ENCODE measurements around the gene DAB1.

Gene DAB1

DNA sequence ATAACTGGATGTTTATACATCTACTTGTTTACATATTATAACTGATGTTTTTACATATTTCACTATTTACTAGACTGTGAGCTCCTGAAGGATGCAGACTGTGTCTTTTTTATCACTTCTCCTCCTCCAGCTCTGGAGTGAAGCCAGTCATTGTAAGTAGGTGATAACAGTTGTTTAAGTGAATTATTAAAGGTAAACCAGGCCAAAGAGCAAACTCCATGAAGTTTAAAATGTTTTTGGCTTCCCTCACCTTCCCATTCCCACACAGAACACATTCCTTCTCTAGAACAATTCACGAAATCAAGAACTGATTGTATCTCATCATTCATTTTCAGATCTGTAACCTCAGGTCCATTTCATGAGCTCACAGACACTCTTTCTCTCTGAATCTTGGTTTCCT, 98.3 kb downstream of the DAB1 start:
- Histone ChIP-seq H3K36me3 (ENCODE audit: control insufficient read depth in 4 of 4, insufficient read depth in 4 of 4, low read length in 3 of 4) (no peaks in the 10 kb centered on the region), H3K4me3 (ENCODE audit: control insufficient read depth in 1 of 7, extremely low read depth in 1 of 7, insufficient read depth in 4 of 7, low read depth in 2 of 7, low read length in 6 of 7) (no peak overlapping the region), H3K27ac (ENCODE audit: insufficient read depth in 1 of 2, low read depth in 1 of 2, low read length in 2 of 2, poor library complexity in 1 of 2, severe bottlenecking in 2 of 2) (no peak overlapping the region), H3K4me1 (ENCODE audit: control extremely low read depth in 1 of 4, control insufficient read depth in 4 of 4, insufficient read depth in 4 of 4, low read length in 3 of 4) (no peaks in the 10 kb centered on the region), H3K9me3 (ENCODE audit: control extremely low read depth in 1 of 5, control insufficient read depth in 4 of 5, insufficient read depth in 2 of 5, low read depth in 1 of 5, low read length in 4 of 5) (peaks cover 0 to 2% (median 0%) of the 10 kb centered on the region in 5 experiments), H3K27me3 (replicated peaks in 2 of 5; ENCODE audit: control insufficient read depth in 4 of 5, insufficient read depth in 5 of 5, low read length in 4 of 5) (no peaks in the 10 kb centered on the region)
- 92% methylated on average over 1 of the region's 1 CpG for WGBS (ENCODE audit: insufficient coverage)
- no peak for DNase-seq
- ChIA-PET POLR2A (no interaction called here), CTCF (no interaction called here)

GRCh38 chr1:57325117-57325516, 98.7 kb downstream of the DAB1 start:
- ChIA-PET POLR2A (no interaction called here), CTCF (no interaction called here)
- Histone ChIP-seq H3K4me1 (ENCODE audit: control extremely low read depth in 1 of 4, control insufficient read depth in 4 of 4, insufficient read depth in 4 of 4, low read length in 3 of 4) (no peaks in the 10 kb centered on the region), H3K9me3 (ENCODE audit: control extremely low read depth in 1 of 5, control insufficient read depth in 4 of 5, insufficient read depth in 2 of 5, low read depth in 1 of 5, low read length in 4 of 5) (peaks cover 0 to 1% (median 0%) of the 10 kb centered on the region in 5 experiments), H3K4me3 (ENCODE audit: control insufficient read depth in 1 of 7, extremely low read depth in 1 of 7, insufficient read depth in 4 of 7, low read depth in 2 of 7, low read length in 6 of 7) (no peak overlapping the region), H3K27me3 (replicated peaks in 2 of 5; ENCODE audit: control insufficient read depth in 4 of 5, insufficient read depth in 5 of 5, low read length in 4 of 5) (no peaks in the 10 kb centered on the region), H3K27ac (ENCODE audit: insufficient read depth in 1 of 2, low read depth in 1 of 2, low read length in 2 of 2, poor library complexity in 1 of 2, severe bottlenecking in 2 of 2) (no peak overlapping the region), H3K36me3 (ENCODE audit: control insufficient read depth in 4 of 4, insufficient read depth in 4 of 4, low read length in 3 of 4) (no peaks in the 10 kb centered on the region)
- DNase-seq = no peak
- WGBS (ENCODE audit: insufficient coverage) = 100% methylated on average over 3 of the region's 4 CpGs

GRCh38 chr1:57324388-57324787, 99.5 kb downstream of the DAB1 start:
- H3K36me3 ChIP-seq (ENCODE audit: control insufficient read depth in 4 of 4, insufficient read depth in 4 of 4, low read length in 3 of 4) = no peaks in the 10 kb centered on the region
- H3K4me1 ChIP-seq (ENCODE audit: control extremely low read depth in 1 of 4, control insufficient read depth in 4 of 4, insufficient read depth in 4 of 4, low read length in 3 of 4) = no peaks in the 10 kb centered on the region
- no peak for DNase-seq
- H3K27me3 ChIP-seq (replicated peaks in 2 of 5; ENCODE audit: control insufficient read depth in 4 of 5, insufficient read depth in 5 of 5, low read length in 4 of 5) = no peaks in the 10 kb centered on the region
- H3K9me3 ChIP-seq (ENCODE audit: control extremely low read depth in 1 of 5, control insufficient read depth in 4 of 5, insufficient read depth in 2 of 5, low read depth in 1 of 5, low read length in 4 of 5) = peaks cover 0 to 1% (median 0%) of the 10 kb centered on the region in 5 experiments
- ChIA-PET CTCF (no interaction called here), POLR2A (no interaction called here)
- H3K4me3 ChIP-seq (ENCODE audit: control insufficient read depth in 1 of 7, extremely low read depth in 1 of 7, insufficient read depth in 4 of 7, low read depth in 2 of 7, low read length in 6 of 7) = no peak overlapping the region
- no peak overlapping the region for H3K27ac ChIP-seq (ENCODE audit: insufficient read depth in 1 of 2, low read depth in 1 of 2, low read length in 2 of 2, poor library complexity in 1 of 2, severe bottlenecking in 2 of 2)
- WGBS (ENCODE audit: insufficient coverage) = 100% methylated on average over 2 of the region's 3 CpGs

- Histone ChIP-seq H3K4me1 (ENCODE audit: control extremely low read depth in 1 of 4, control insufficient read depth in 4 of 4, insufficient read depth in 4 of 4, low read length in 3 of 4) (no peaks in the 10 kb centered on the region), H3K4me3 (ENCODE audit: control insufficient read depth in 1 of 7, extremely low read depth in 1 of 7, insufficient read depth in 4 of 7, low read depth in 2 of 7, low read length in 6 of 7) (no peak overlapping the region), H3K27ac (ENCODE audit: insufficient read depth in 1 of 2, low read depth in 1 of 2, low read length in 2 of 2, poor library complexity in 1 of 2, severe bottlenecking in 2 of 2) (no peak overlapping the region), H3K27me3 (replicated peaks in 2 of 5; ENCODE audit: control insufficient read depth in 4 of 5, insufficient read depth in 5 of 5, low read length in 4 of 5) (no peaks in the 10 kb centered on the region), H3K9me3 (ENCODE audit: control extremely low read depth in 1 of 5, control insufficient read depth in 4 of 5, insufficient read depth in 2 of 5, low read depth in 1 of 5, low read length in 4 of 5) (no peaks in the 10 kb centered on the region), H3K36me3 (ENCODE audit: control insufficient read depth in 4 of 4, insufficient read depth in 4 of 4, low read length in 3 of 4) (no peaks in the 10 kb centered on the region)
- POLR2A ChIA-PET = no interaction called here
- CTCF ChIA-PET = interaction anchor here (0.6 kb wide), 1 partner anchor 28 kb away, joined by 3 read pairs; no protein-coding TSS in a partner anchor
- DNase-seq = no peak
- WGBS (ENCODE audit: insufficient coverage) = 100% methylated on average over 4 of the region's 4 CpGs
These were observed 102.1 kb downstream of the DAB1 start for GRCh38 chr1:57321776-57322175.

DNA sequence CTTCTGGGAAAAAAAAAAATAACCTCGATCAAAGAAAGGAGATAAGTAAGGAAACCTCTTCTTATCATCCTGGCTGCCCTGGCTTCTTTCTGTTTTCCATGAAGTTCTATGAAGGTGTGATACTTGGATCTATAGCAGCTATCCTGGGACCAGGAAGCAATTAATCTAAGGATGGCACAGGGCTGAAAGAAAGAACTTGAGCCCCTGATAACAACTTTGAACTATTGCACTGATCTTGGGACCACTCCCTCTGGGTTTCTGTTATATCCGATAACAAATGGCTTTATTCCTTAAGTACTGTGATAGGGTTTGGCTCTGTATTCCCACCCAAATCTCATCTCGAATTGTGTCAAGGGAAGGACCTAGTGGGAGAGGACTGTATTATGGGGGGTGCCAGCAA, 104.1 kb downstream of the DAB1 start:
- DNase-seq = no peak
- no peaks in the 10 kb centered on the region for H3K27me3 ChIP-seq (replicated peaks in 2 of 5; ENCODE audit: control insufficient read depth in 4 of 5, insufficient read depth in 5 of 5, low read length in 4 of 5)
- H3K27ac ChIP-seq (ENCODE audit: insufficient read depth in 1 of 2, low read depth in 1 of 2, low read length in 2 of 2, poor library complexity in 1 of 2, severe bottlenecking in 2 of 2) = no peak overlapping the region
- no peaks in the 10 kb centered on the region for H3K36me3 ChIP-seq (ENCODE audit: control insufficient read depth in 4 of 4, insufficient read depth in 4 of 4, low read length in 3 of 4)
- H3K9me3 ChIP-seq (ENCODE audit: control extremely low read depth in 1 of 5, control insufficient read depth in 4 of 5, insufficient read depth in 2 of 5, low read depth in 1 of 5, low read length in 4 of 5) = no peaks in the 10 kb centered on the region
- no CpG with 5 or more reads among the region's 3 CpGs for WGBS (ENCODE audit: insufficient coverage)
- no peak overlapping the region for H3K4me3 ChIP-seq (ENCODE audit: control insufficient read depth in 1 of 7, extremely low read depth in 1 of 7, insufficient read depth in 4 of 7, low read depth in 2 of 7, low read length in 6 of 7)
- no peaks in the 10 kb centered on the region for H3K4me1 ChIP-seq (ENCODE audit: control extremely low read depth in 1 of 4, control insufficient read depth in 4 of 4, insufficient read depth in 4 of 4, low read length in 3 of 4)
- POLR2A ChIA-PET = no interaction called here
- CTCF ChIA-PET = no interaction called here

DNA sequence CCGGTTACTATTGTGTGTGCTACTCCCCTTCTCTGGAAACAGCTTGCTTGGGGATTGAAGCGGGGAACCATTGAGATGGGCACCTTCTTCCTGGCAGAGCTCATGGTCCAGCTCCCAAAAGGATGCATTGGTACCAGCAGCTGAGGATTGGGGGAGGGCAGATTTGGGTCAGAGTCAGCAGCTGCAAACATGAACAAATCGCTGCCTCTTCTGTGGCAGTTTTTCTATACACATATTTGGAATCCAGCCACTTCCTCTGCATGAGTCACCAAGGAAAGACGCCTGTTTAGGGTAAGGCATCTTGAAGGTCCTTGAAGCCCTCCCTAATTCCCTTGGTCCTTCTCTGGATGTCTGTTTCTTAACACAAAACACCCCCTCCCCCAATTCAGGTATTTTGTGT, 104.7 kb downstream of the DAB1 start:
- WGBS (ENCODE audit: insufficient coverage) = 53% methylated on average over 4 of the region's 4 CpGs
- ChIA-PET POLR2A (no interaction called here), CTCF (no interaction called here)
- no peaks in the 10 kb centered on the region for H3K4me1 ChIP-seq (ENCODE audit: control extremely low read depth in 1 of 4, control insufficient read depth in 4 of 4, insufficient read depth in 4 of 4, low read length in 3 of 4)
- H3K9me3 ChIP-seq (ENCODE audit: control extremely low read depth in 1 of 5, control insufficient read depth in 4 of 5, insufficient read depth in 2 of 5, low read depth in 1 of 5, low read length in 4 of 5) = no peaks in the 10 kb centered on the region
- no peak overlapping the region for H3K4me3 ChIP-seq (ENCODE audit: control insufficient read depth in 1 of 7, extremely low read depth in 1 of 7, insufficient read depth in 4 of 7, low read depth in 2 of 7, low read length in 6 of 7)
- peak in 2 of 3 donors; percentile 1 to 2 for DNase-seq
- no peaks in the 10 kb centered on the region for H3K36me3 ChIP-seq (ENCODE audit: control insufficient read depth in 4 of 4, insufficient read depth in 4 of 4, low read length in 3 of 4)
- H3K27me3 ChIP-seq (replicated peaks in 2 of 5; ENCODE audit: control insufficient read depth in 4 of 5, insufficient read depth in 5 of 5, low read length in 4 of 5) = no peaks in the 10 kb centered on the region
- H3K27ac ChIP-seq (ENCODE audit: insufficient read depth in 1 of 2, low read depth in 1 of 2, low read length in 2 of 2, poor library complexity in 1 of 2, severe bottlenecking in 2 of 2) = no peak overlapping the region

DNA sequence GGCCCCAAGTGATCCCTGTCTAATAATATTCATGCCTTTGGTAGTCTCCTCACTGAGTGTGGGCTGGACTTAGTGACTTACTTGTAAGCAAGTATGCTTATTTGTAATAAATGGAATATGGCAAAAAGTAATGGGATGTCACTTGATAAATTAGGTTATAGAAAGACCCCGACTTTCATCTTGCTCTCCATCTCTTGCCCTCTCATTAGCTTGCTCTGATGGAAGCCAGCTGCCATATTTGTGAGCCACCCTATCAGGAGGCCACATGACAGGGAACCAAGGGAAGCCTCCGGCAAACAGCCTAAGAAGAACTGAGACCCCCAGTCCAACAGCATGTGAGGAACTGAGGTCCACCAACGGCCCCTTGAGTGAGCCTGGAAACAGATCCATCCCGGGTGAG, 107.0 kb downstream of the DAB1 start:
- Histone ChIP-seq H3K36me3 (ENCODE audit: control insufficient read depth in 4 of 4, insufficient read depth in 4 of 4, low read length in 3 of 4) (no peaks in the 10 kb centered on the region), H3K4me1 (ENCODE audit: control extremely low read depth in 1 of 4, control insufficient read depth in 4 of 4, insufficient read depth in 4 of 4, low read length in 3 of 4) (no peaks in the 10 kb centered on the region), H3K9me3 (ENCODE audit: control extremely low read depth in 1 of 5, control insufficient read depth in 4 of 5, insufficient read depth in 2 of 5, low read depth in 1 of 5, low read length in 4 of 5) (no peaks in the 10 kb centered on the region), H3K27ac (ENCODE audit: insufficient read depth in 1 of 2, low read depth in 1 of 2, low read length in 2 of 2, poor library complexity in 1 of 2, severe bottlenecking in 2 of 2) (no peak overlapping the region), H3K27me3 (replicated peaks in 2 of 5; ENCODE audit: control insufficient read depth in 4 of 5, insufficient read depth in 5 of 5, low read length in 4 of 5) (no peaks in the 10 kb centered on the region), H3K4me3 (ENCODE audit: control insufficient read depth in 1 of 7, extremely low read depth in 1 of 7, insufficient read depth in 4 of 7, low read depth in 2 of 7, low read length in 6 of 7) (no peak overlapping the region)
- ChIA-PET CTCF (no interaction called here), POLR2A (no interaction called here)
- WGBS (ENCODE audit: insufficient coverage) = 95% methylated on average over 4 of the region's 4 CpGs
- DNase-seq = no peak
